ENCODE measurements around the gene NFIA. TPM values are rescaled to one million over a fixed set of nuclear protein-coding genes. Genes with fewer than 3 reads are reported as not detected.

The NFIA gene
- total and polyA plus RNA-seq, 7 experiments from 2014 or later = 1.0 to 8.6 (median 5.9) TPM

DNA sequence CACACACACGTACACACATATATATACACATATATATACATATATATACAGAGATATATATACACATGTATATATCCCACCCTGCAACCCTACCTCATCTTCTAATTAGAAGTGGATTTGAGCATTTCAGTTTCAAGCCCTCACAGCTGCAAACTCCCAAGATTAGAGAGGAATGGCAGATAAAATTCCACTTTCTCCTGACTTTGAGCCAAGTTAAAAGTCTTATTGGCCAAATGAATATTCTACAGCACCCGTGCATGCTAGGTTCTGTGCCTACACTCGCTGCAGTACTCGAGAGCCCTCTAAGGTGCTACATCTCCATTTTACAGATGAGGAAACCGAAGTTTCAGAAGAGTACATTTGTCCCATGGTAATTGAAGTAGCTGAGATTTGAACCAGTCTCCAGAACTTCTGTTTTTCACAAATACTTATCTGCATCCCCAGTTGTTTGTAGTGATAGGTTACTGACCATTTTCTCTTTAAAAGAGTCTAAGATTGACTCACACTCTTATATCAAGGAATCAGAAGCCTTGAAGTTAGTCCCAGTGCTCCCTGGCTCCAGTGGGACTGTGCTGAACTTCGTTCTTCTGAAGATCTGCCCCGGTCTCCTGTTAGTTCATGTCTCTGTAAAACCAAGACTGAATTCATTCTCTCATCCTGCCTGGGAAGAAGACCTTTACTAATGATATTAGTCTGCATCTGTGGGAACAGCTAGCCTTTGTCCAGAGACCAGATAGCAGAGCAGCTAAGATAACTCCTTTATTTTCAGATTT, 350.4 kb downstream of the NFIA start:
- CTCF ChIA-PET = no interaction called here
- Mint-ChIP-seq H3K27me3 (peaks cover 0 to 12% (median 0%) of the 10 kb centered on the region in 5 donors), H3K27ac (no peak overlapping the region), H3K4me3 (no peak overlapping the region), H3K4me1 (no peaks in the 10 kb centered on the region), H3K9me3 (no peaks in the 10 kb centered on the region), H3K36me3 (no peaks in the 10 kb centered on the region)
- DNase-seq = no peak
- no peak overlapping the region for H3K4me3 ChIP-seq (ENCODE audit: low read length)
- no peak for ATAC-seq
- intact Hi-C loops (cut with micrococcal nuclease) = no loop called here
- H3K4me1 ChIP-seq (ENCODE audit: control insufficient read depth in 2 of 2, insufficient read depth in 2 of 2, low read length in 2 of 2) = no peaks in the 10 kb centered on the region
- H3K27ac ChIP-seq (ENCODE audit: low read depth, low read length) = no peak overlapping the region
- POLR2A ChIA-PET = no interaction called here
- H3K27me3 ChIP-seq (ENCODE audit: control insufficient read depth in 2 of 2, insufficient read depth in 2 of 2, low read length in 2 of 2) = no peaks in the 10 kb centered on the region
- no peaks in the 10 kb centered on the region for H3K36me3 ChIP-seq (ENCODE audit: control insufficient read depth in 2 of 3, insufficient read depth in 3 of 3, low read length in 3 of 3)
- H3K9me3 ChIP-seq (ENCODE audit: control insufficient read depth in 2 of 3, low read length in 3 of 3) = no peaks in the 10 kb centered on the region

DNA sequence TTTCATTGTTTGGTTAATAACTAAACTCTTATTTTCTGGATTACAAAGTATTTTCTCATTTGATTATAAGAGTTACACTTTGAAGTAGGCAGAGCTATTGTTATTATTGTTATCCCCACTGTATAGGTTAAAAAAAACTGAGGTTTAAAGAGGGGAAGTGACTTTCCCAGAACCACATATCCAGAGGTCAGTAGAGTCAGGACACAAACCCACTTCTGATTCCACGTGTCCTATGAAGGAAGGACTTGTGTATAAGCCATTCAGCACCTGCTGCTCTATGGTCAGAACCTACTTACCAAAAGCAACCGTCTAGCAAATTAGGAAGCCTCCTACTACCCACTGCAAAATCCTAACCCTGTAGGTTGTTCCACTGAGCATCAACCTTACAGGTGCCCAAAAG, 351.3 kb downstream of the NFIA start:
- H3K27me3 ChIP-seq (ENCODE audit: control insufficient read depth in 2 of 2, insufficient read depth in 2 of 2, low read length in 2 of 2) = no peaks in the 10 kb centered on the region
- Mint-ChIP-seq H3K4me3 (no peak overlapping the region), H3K9me3 (no peaks in the 10 kb centered on the region), H3K27me3 (peaks cover 0 to 12% (median 0%) of the 10 kb centered on the region in 5 donors), H3K4me1 (no peaks in the 10 kb centered on the region), H3K36me3 (no peaks in the 10 kb centered on the region), H3K27ac (no peak overlapping the region)
- no peaks in the 10 kb centered on the region for H3K9me3 ChIP-seq (ENCODE audit: control insufficient read depth in 2 of 3, low read length in 3 of 3)
- ChIA-PET POLR2A (no interaction called here), CTCF (no interaction called here)
- no peak overlapping the region for H3K27ac ChIP-seq (ENCODE audit: low read depth, low read length)
- no peaks in the 10 kb centered on the region for H3K36me3 ChIP-seq (ENCODE audit: control insufficient read depth in 2 of 3, insufficient read depth in 3 of 3, low read length in 3 of 3)
- intact Hi-C loops (cut with micrococcal nuclease) = no loop called here
- DNase-seq (no peak), ATAC-seq (no peak)
- no peaks in the 10 kb centered on the region for H3K4me1 ChIP-seq (ENCODE audit: control insufficient read depth in 2 of 2, insufficient read depth in 2 of 2, low read length in 2 of 2)
- no peak overlapping the region for H3K4me3 ChIP-seq (ENCODE audit: low read length)

- no peaks in the 10 kb centered on the region for H3K9me3 ChIP-seq (ENCODE audit: control insufficient read depth in 2 of 3, low read length in 3 of 3)
- H3K27me3 Mint-ChIP-seq = peaks cover 0 to 12% (median 0%) of the 10 kb centered on the region in 5 donors
- H3K4me3 Mint-ChIP-seq = no peak overlapping the region
- no peaks in the 10 kb centered on the region for H3K4me1 ChIP-seq (ENCODE audit: control insufficient read depth in 2 of 2, insufficient read depth in 2 of 2, low read length in 2 of 2)
- no peak for ATAC-seq
- H3K36me3 ChIP-seq (ENCODE audit: control insufficient read depth in 2 of 3, insufficient read depth in 3 of 3, low read length in 3 of 3) = no peaks in the 10 kb centered on the region
- H3K36me3 Mint-ChIP-seq = no peaks in the 10 kb centered on the region
- no peak overlapping the region for H3K27ac Mint-ChIP-seq
- no peaks in the 10 kb centered on the region for H3K27me3 ChIP-seq (ENCODE audit: control insufficient read depth in 2 of 2, insufficient read depth in 2 of 2, low read length in 2 of 2)
- ChIA-PET POLR2A (no interaction called here), CTCF (no interaction called here)
- no peak for DNase-seq
- no peak overlapping the region for H3K27ac ChIP-seq (ENCODE audit: low read depth, low read length)
- H3K4me1 Mint-ChIP-seq = no peaks in the 10 kb centered on the region
- intact Hi-C loops (cut with micrococcal nuclease) = no loop called here
- no peaks in the 10 kb centered on the region for H3K9me3 Mint-ChIP-seq
- H3K4me3 ChIP-seq (ENCODE audit: low read length) = no peak overlapping the region
Observed at GRCh38 chr1:61434276-61434675, 351.9 kb downstream of the NFIA start.

GRCh38 chr1:61435226-61435625, 352.9 kb downstream of the NFIA start:
- no peak overlapping the region for H3K27ac ChIP-seq (ENCODE audit: low read depth, low read length)
- H3K27ac Mint-ChIP-seq = no peak overlapping the region
- ChIA-PET POLR2A (no interaction called here), CTCF (no interaction called here)
- no peak for DNase-seq
- peaks cover 0 to 12% (median 0%) of the 10 kb centered on the region in 5 donors for H3K27me3 Mint-ChIP-seq
- H3K36me3 Mint-ChIP-seq = no peaks in the 10 kb centered on the region
- H3K4me1 ChIP-seq (ENCODE audit: control insufficient read depth in 2 of 2, insufficient read depth in 2 of 2, low read length in 2 of 2) = no peaks in the 10 kb centered on the region
- no peak for ATAC-seq
- no peak overlapping the region for H3K4me3 Mint-ChIP-seq
- H3K9me3 ChIP-seq (ENCODE audit: control insufficient read depth in 2 of 3, low read length in 3 of 3) = no peaks in the 10 kb centered on the region
- no peaks in the 10 kb centered on the region for H3K9me3 Mint-ChIP-seq
- no peaks in the 10 kb centered on the region for H3K27me3 ChIP-seq (ENCODE audit: control insufficient read depth in 2 of 2, insufficient read depth in 2 of 2, low read length in 2 of 2)
- H3K4me1 Mint-ChIP-seq = no peaks in the 10 kb centered on the region
- intact Hi-C loops (cut with micrococcal nuclease) = no loop called here
- no peaks in the 10 kb centered on the region for H3K36me3 ChIP-seq (ENCODE audit: control insufficient read depth in 2 of 3, insufficient read depth in 3 of 3, low read length in 3 of 3)
- no peak overlapping the region for H3K4me3 ChIP-seq (ENCODE audit: low read length)

DNA sequence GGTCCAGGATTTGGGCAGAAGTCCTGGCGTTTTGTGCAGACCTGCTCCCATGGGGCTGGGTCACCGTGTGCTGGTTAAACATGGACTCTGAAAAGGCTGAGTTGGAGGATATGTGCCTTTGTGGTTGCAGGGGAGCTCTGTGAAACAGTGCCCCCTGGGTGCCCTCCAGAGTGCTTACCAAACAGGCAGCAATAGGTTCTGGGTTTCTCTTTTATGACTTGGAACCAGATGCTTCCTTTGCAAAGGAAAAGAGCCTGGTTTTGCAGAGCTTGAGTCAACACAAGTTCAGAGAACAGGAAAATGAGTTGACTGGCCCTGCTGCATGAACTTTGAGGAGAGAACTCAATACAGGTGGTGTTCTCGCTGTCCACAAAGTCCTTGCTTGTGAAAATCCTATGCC, 353.7 kb downstream of the NFIA start:
- Histone ChIP-seq H3K27me3 (ENCODE audit: control insufficient read depth in 2 of 2, insufficient read depth in 2 of 2, low read length in 2 of 2) (no peaks in the 10 kb centered on the region), H3K9me3 (ENCODE audit: control insufficient read depth in 2 of 3, low read length in 3 of 3) (no peaks in the 10 kb centered on the region), H3K4me1 (ENCODE audit: control insufficient read depth in 2 of 2, insufficient read depth in 2 of 2, low read length in 2 of 2) (no peaks in the 10 kb centered on the region), H3K36me3 (ENCODE audit: control insufficient read depth in 2 of 3, insufficient read depth in 3 of 3, low read length in 3 of 3) (no peaks in the 10 kb centered on the region), H3K27ac (ENCODE audit: low read depth, low read length) (no peak overlapping the region), H3K4me3 (ENCODE audit: low read length) (no peak overlapping the region)
- Mint-ChIP-seq H3K36me3 (no peaks in the 10 kb centered on the region), H3K4me3 (no peak overlapping the region), H3K27me3 (peaks cover 0 to 9% (median 0%) of the 10 kb centered on the region in 5 donors), H3K4me1 (no peaks in the 10 kb centered on the region), H3K9me3 (no peaks in the 10 kb centered on the region), H3K27ac (no peak overlapping the region)
- no peak for DNase-seq
- CTCF ChIA-PET = no interaction called here
- no peak for ATAC-seq
- intact Hi-C loops (cut with micrococcal nuclease) = no loop called here
- POLR2A ChIA-PET = no interaction called here

DNA sequence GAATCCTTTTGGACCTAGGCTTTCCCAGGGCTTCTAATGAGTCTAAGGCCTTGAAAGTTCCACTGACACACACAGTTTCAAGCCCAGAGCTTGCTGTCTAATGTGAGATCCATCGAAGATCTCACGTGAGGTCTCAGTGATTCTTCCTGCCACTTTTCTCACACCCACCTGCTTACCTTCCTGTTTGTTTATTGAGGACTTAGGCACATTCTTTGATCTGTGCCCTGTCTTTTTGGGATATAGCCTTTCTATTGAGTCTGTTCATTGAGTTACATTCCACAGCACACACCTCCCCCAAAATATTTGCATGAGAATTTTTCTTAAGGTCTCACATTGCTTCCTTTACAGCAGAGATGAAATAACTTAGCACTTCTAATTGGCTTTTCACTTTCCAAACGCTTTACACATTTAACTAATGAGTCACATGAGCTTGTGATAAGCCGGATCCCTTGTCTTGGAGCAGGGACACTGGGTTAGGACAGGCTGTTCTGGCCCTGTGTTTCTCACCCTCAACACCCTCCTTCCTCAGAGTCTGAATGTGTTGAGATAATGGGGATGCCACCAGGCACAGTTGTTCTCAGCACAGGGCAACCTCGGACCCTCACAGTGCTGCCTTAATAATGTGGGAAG, 354.2 kb downstream of the NFIA start:
- Histone ChIP-seq H3K9me3 (ENCODE audit: control insufficient read depth in 2 of 3, low read length in 3 of 3) (no peaks in the 10 kb centered on the region), H3K36me3 (ENCODE audit: control insufficient read depth in 2 of 3, insufficient read depth in 3 of 3, low read length in 3 of 3) (no peaks in the 10 kb centered on the region), H3K27ac (ENCODE audit: low read depth, low read length) (no peak overlapping the region), H3K27me3 (ENCODE audit: control insufficient read depth in 2 of 2, insufficient read depth in 2 of 2, low read length in 2 of 2) (no peaks in the 10 kb centered on the region), H3K4me1 (ENCODE audit: control insufficient read depth in 2 of 2, insufficient read depth in 2 of 2, low read length in 2 of 2) (no peaks in the 10 kb centered on the region), H3K4me3 (ENCODE audit: low read length) (no peak overlapping the region)
- Mint-ChIP-seq H3K9me3 (no peaks in the 10 kb centered on the region), H3K36me3 (no peaks in the 10 kb centered on the region), H3K27me3 (peaks cover 0 to 7% (median 0%) of the 10 kb centered on the region in 5 donors), H3K4me3 (no peak overlapping the region), H3K4me1 (no peaks in the 10 kb centered on the region), H3K27ac (no peak overlapping the region)
- CTCF ChIA-PET = no interaction called here
- POLR2A ChIA-PET = no interaction called here
- no peak for ATAC-seq
- no peak for DNase-seq
- intact Hi-C loops (cut with micrococcal nuclease) = no loop called here

DNA sequence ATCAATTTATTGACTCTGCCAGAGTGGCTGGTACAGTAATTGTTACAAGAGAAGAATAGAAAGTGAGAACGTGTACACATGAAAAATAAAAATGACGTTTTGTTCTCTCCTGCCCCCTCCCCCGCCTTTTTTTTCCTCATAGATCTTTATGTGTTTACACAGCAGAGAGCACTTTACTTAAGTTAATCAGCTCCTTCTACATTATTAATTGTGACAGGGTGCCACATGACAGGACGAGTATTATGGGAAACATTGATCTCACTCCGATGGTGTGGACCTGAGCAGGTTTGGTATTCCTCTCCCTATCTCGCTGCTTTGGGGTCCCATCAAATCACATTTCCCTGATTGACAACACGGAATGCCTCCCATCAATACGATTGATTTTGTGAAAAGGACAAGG, 356.9 kb downstream of the NFIA start:
- no peaks in the 10 kb centered on the region for H3K4me1 Mint-ChIP-seq
- ChIA-PET POLR2A (no interaction called here), CTCF (no interaction called here)
- H3K4me3 Mint-ChIP-seq = no peak overlapping the region
- H3K9me3 Mint-ChIP-seq = no peaks in the 10 kb centered on the region
- no peaks in the 10 kb centered on the region for H3K36me3 ChIP-seq (ENCODE audit: control insufficient read depth in 2 of 3, insufficient read depth in 3 of 3, low read length in 3 of 3)
- no peaks in the 10 kb centered on the region for H3K4me1 ChIP-seq (ENCODE audit: control insufficient read depth in 2 of 2, insufficient read depth in 2 of 2, low read length in 2 of 2)
- no peak overlapping the region for H3K27ac Mint-ChIP-seq
- no peaks in the 10 kb centered on the region for H3K36me3 Mint-ChIP-seq
- no peaks in the 10 kb centered on the region for H3K27me3 ChIP-seq (ENCODE audit: control insufficient read depth in 2 of 2, insufficient read depth in 2 of 2, low read length in 2 of 2)
- intact Hi-C loops (cut with micrococcal nuclease) = no loop called here
- no peak overlapping the region for H3K27ac ChIP-seq (ENCODE audit: low read depth, low read length)
- peaks cover 0 to 3% (median 0%) of the 10 kb centered on the region in 5 donors for H3K27me3 Mint-ChIP-seq
- H3K4me3 ChIP-seq (ENCODE audit: low read length) = no peak overlapping the region
- DNase-seq = no peak
- H3K9me3 ChIP-seq (ENCODE audit: control insufficient read depth in 2 of 3, low read length in 3 of 3) = no peaks in the 10 kb centered on the region
- no peak for ATAC-seq

All from naive thymus-derived CD4-positive, alpha-beta T cell (primary cell).